Transverse colon (tissue), 4 donors: Measurements from ENCODE around the gene LSM14B.

ENCODE experiments used
- CTCF ChIP-seq, 5 experiments: fragments of 200-600 bp in 3 of 5; fragments of 450-650 bp in 2 of 5; sonication (generic) in 3 of 5; IDR thresholded peaks; 1 replicate in 2 of 5; 2 replicates in 3 of 5; pipeline ENCODE4 v1.5.1; 2016 to 2017; ENCODE audit warnings: antibody characterized with exemption in 5 of 5, inconsistent platforms in 3 of 5, mild to moderate bottlenecking in 2 of 5, moderate library complexity in 1 of 5
- POLR2A ChIP-seq: fragments of 450-650 bp; IDR thresholded peaks from one replicate; pipeline ENCODE4 v1.6.1; 2016; ENCODE audit warnings: antibody characterized with exemption, mild to moderate bottlenecking, moderate library complexity
- POLR2AphosphoS5 ChIP-seq, 3 donors: sonication (generic); formaldehyde crosslinking; IDR thresholded peaks; one replicate each; pipeline ENCODE4 v1.6.1; 2016; ENCODE audit warnings: antibody characterized with exemption in 3 of 3

GRCh38 chr20:62151225-62151624 lies 28.9 kb downstream of the LSM14B start:
- TF ChIP-seq CTCF (IDR thresholded peaks at IDR 0.05) (no peak), POLR2AphosphoS5 (IDR thresholded peaks at IDR 0.05) (no peak), POLR2A (no peak)
